ENCODE data around the gene CTAG1B.
"Not testable (repeated sequence)": the region's sequence is repeated elsewhere in the genome, so short reads cannot be mapped to it uniquely, and the experiment has no call there.

CTAG1B gene

GRCh38 chrX:154619182-154619581 is at the start of gene CTAG1B:
TSS of gene CTAG1B (minus strand) at chrX:154619282. CDS start at chrX:154619218, 64 bp downstream.
- DNase-seq, result not testable (repeated sequence)

GRCh38 chrX:154661899-154662298 is 42.8 kb upstream of the CTAG1B start:
- DNase-seq, result no peak

- no peak for DNase-seq
Observed at GRCh38 chrX:154661170-154661569, 42.1 kb upstream of the CTAG1B start.

GRCh38 chrX:154660541-154660940 is 41.5 kb upstream of the CTAG1B start:
- no peak for DNase-seq

- no peak for DNase-seq
Observed at GRCh38 chrX:154658957-154659356, 39.9 kb upstream of the CTAG1B start.

- DNase-seq, result no peak
Observed at GRCh38 chrX:154658187-154658586, 39.1 kb upstream of the CTAG1B start.

GRCh38 chrX:154657226-154657805 is 38.2 kb upstream of the CTAG1B start:
- no peak for DNase-seq

GRCh38 chrX:154655786-154656185 is 36.7 kb upstream of the CTAG1B start:
- DNase-seq, result no peak

- DNase-seq, result no peak
Observed at GRCh38 chrX:154655346-154655745, 36.3 kb upstream of the CTAG1B start.

GRCh38 chrX:154654925-154655324 is 35.8 kb upstream of the CTAG1B start:
- no peak for DNase-seq

GRCh38 chrX:154654372-154654771 is 35.3 kb upstream of the CTAG1B start:
- no peak for DNase-seq

GRCh38 chrX:154653413-154653812 is 34.3 kb upstream of the CTAG1B start, which contains the start of gene CTAG2:
TSS of gene CTAG2 (minus strand) at chrX:154653579. CDS start at chrX:154653515, 64 bp downstream.
- not testable (repeated sequence) for DNase-seq

GRCh38 chrX:154653048-154653401 is 33.9 kb upstream of the CTAG1B start:
- DNase-seq, result no peak

GRCh38 chrX:154652311-154653047 is 33.4 kb upstream of the CTAG1B start:
- no peak for DNase-seq

GRCh38 chrX:154650221-154650510 is 31.1 kb upstream of the CTAG1B start:
- no peak for DNase-seq

- no peak for DNase-seq
Observed at GRCh38 chrX:154649503-154650220, 30.6 kb upstream of the CTAG1B start.

- DNase-seq, result no peak
Observed at GRCh38 chrX:154648931-154649330, 29.8 kb upstream of the CTAG1B start.

- DNase-seq, result not testable (repeated sequence)
Observed at GRCh38 chrX:154645745-154646378, 26.8 kb upstream of the CTAG1B start.

- DNase-seq, result not testable (repeated sequence)
Observed at GRCh38 chrX:154643708-154644107, 24.6 kb upstream of the CTAG1B start.

GRCh38 chrX:154641740-154642139 is 22.7 kb upstream of the CTAG1B start:
- not testable (repeated sequence) for DNase-seq

GRCh38 chrX:154633661-154634060 is 14.6 kb upstream of the CTAG1B start:
- DNase-seq, result not testable (repeated sequence)

GRCh38 chrX:154630949-154631348 is 11.9 kb upstream of the CTAG1B start:
- DNase-seq, result not testable (repeated sequence)

GRCh38 chrX:154628960-154629359 is 9.9 kb upstream of the CTAG1B start:
- not testable (repeated sequence) for DNase-seq

Data from stimulated activated CD4-positive, alpha-beta T cell treated with anti-CD3 and anti-CD28 coated beads, Interleukin-4, amount 100 ng/mL, for 24 hours (primary cell).